HCT116 (cell line): ENCODE results near the gene APBA3.

Experiments
- CTCF ChIP-seq, 3 experiments: fragments of 200-600 bp in 1 of 3; sonication (generic) in 1 of 3; IDR thresholded peaks in 2 of 3; conservative IDR thresholded peaks in 1 of 3; 2 replicates each; pipeline ENCODE4 v1.5.1; 2012 to 2017; ENCODE audit warnings: low read depth in 2 of 3, low read length in 2 of 3, antibody characterized with exemption in 1 of 3, borderline replicate concordance in 1 of 3, control low read depth in 1 of 3, mild to moderate bottlenecking in 1 of 3, mixed read lengths in 1 of 3, mixed run types in 1 of 3, moderate library complexity in 1 of 3; ENCODE audit not compliant: insufficient read depth in 1 of 3
- EZH2 ChIP-seq: fragments of 200-600 bp; sonication (generic); IDR thresholded peaks from 2 replicates; pipeline ENCODE4 v1.6.1; 2017; ENCODE audit warnings: antibody characterized with exemption, mixed run types
- MAX ChIP-seq: IDR thresholded peaks from 2 replicates; pipeline ENCODE4 v1.6.1; 2012
- TCF7L2 ChIP-seq: IDR thresholded peaks from 2 replicates; pipeline ENCODE4 v1.7.0; 2011; ENCODE audit warnings: borderline replicate concordance, inconsistent platforms; ENCODE audit not compliant: insufficient read depth, insufficient read length; ENCODE audit errors: extremely low read depth

- TF ChIP-seq EZH2 (no peak), CTCF (IDR thresholded peaks at IDR 0.05 in 2 of 3, conservative IDR thresholded peaks at IDR 0.05 in 1 of 3; ENCODE audit: borderline replicate concordance in 1 of 3, insufficient read depth in 1 of 3, low read depth in 2 of 3, low read length in 2 of 3) (no peak), TCF7L2 (no peak), MAX (no peak)
Observed at GRCh38 chr19:3800996-3801395, 39.5 kb upstream of the APBA3 start.
